ENCODE results near the gene FNDC1.

DNA sequence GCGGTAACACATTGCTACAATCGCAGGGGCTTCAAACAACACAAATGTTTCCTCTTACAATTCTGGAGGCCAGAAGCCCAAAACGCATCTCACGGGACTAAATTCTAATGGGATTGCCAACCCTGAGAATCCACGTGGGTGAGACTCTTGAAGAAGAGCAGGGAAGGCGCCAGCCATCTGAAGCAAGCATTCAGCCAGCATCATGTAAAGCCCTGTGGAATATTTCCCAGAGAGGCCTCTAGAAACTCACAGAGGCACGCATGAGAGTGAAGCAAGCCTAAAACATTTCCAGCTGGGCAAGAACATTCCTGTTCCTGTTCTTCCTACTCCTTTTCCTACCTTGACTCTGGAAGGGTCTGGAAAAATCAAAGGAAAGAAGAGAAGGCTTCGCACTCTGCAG, 19.6 kb upstream of the FNDC1 start:
- TF ChIP-seq POLR2A (IDR thresholded peaks at IDR 0.05) (no peak), CTCF (IDR thresholded peaks at IDR 0.05) (no peak), POLR2AphosphoS5 (IDR thresholded peaks at IDR 0.05) (no peak)
